Erythroblast (primary cell): ENCODE measurements around the gene EMD.
A peak's percentile ranks its signal among the peaks of the same experiment; 100 is the strongest.
"Not testable (repeated sequence)": the region's sequence is repeated elsewhere in the genome, so short reads cannot be mapped to it uniquely, and the experiment has no call there.

ENCODE experiments used
- DNase-seq, 2 experiments: peaks; one replicate each; lab custom pipeline; 2025; lab: John Stamatoyannopoulos, UW
- GATA1 ChIP-seq: IDR thresholded peaks from 2 replicates; pipeline ENCODE4 v1.6.1; 2011; ENCODE audit warnings: low read depth, mild to moderate bottlenecking, control low read depth, low read length, moderate library complexity
- POLR2A ChIP-seq: IDR thresholded peaks from 2 replicates; pipeline ENCODE4 v1.6.1; 2011; ENCODE audit warnings: mild to moderate bottlenecking, low read length

EMD gene

DNA sequence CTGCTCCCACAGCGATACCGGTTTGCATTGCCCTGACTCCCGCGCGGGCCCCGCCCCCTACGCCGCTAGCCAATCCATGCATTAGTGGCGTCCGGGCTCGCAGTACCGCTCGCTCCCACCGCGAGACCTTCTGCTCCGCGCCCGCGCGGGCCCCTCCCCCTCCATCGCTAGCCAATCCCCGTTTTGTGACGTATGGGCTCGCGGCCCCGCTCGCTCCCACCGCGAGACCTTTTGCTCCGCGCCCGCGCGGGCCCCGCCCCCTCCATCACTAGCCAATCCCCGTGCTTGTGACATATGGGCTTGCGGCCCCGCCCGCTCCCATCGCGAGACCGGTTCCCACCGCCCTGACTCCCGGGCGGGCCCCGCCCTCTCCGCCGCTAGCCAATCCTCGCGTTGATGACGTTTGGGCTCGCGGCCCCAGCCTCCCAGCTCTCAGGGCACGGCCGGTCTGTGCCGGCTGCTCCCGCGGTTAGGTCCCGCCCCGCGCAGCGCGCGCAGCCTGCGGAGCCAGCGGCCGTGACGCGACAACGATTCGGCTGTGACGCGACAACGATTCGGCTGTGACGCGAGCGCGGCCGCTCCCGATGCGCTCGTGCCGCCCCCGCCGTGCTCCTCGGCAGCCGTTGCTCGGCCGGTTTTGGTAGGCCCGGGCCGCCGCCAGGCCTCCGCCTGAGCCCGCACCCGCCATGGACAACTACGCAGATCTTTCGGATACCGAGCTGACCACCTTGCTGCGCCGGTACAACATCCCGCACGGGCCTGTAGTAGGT, at the start of gene EMD:
Gene EMD (plus strand): TSS at position 497 of the 770 bp plus-strand sequence. CDS start 190 bp downstream, at position 687.
- TF ChIP-seq GATA1: no peak
- TF ChIP-seq POLR2A: peak; percentile 87
- peak; percentile 100 for DNase-seq

- DNase-seq: no peak
- TF ChIP-seq GATA1 (no peak), POLR2A (no peak)
Measured at GRCh38 chrX:154332561-154332960, 46.5 kb upstream of the EMD start.

DNA sequence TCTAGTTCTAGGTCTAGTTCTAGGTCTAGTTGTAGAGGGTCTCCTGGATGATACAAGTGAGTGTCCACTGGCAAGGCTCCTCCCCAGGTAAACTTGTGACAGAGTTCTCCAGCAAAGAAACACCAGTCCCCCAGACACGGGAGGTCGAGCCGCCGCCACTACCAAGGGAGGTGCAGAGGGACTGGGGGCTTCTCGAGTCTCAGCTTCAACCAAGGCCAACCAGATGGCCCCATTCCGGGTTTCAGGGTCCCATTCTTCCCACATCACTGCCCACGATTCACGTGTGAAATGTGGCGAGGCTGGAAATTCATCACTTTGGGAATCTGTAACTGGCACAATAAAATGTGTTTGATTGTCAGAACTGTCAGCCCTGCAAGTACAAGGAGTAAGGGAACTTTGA, 46.0 kb upstream of the EMD start:
- TF ChIP-seq GATA1 (no peak), POLR2A (no peak)
- no peak for DNase-seq

DNA sequence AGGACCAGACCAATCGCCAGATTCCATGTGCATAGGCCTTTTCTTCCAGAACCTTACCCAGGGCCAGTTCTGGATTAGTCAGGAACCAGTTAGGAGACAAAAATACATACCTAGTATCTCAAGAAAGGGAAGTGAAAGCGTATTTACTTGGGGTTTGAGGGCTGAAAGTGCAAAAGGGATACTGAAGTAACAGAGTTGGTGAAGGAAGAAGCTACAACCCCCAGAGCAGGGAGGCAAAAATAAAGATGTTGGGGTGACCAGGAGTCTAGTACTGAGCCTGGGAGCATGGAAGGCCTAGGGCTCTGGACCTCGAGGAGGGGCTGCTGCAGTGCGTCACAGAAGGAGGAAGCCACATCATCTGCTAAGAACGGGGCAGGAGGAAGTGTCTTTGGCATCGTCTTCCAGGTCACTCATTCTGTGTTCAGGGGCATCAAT, 45.2 kb upstream of the EMD start:
- no peak for TF ChIP-seq POLR2A
- TF ChIP-seq GATA1: no peak

GRCh38 chrX:154334496-154334895, 44.6 kb upstream of the EMD start:
- no peak for DNase-seq
- no peak for TF ChIP-seq POLR2A
- no peak for TF ChIP-seq GATA1

More for the DNA sequence above, 45.2 kb upstream of the EMD start:
- no peak for DNase-seq

DNA sequence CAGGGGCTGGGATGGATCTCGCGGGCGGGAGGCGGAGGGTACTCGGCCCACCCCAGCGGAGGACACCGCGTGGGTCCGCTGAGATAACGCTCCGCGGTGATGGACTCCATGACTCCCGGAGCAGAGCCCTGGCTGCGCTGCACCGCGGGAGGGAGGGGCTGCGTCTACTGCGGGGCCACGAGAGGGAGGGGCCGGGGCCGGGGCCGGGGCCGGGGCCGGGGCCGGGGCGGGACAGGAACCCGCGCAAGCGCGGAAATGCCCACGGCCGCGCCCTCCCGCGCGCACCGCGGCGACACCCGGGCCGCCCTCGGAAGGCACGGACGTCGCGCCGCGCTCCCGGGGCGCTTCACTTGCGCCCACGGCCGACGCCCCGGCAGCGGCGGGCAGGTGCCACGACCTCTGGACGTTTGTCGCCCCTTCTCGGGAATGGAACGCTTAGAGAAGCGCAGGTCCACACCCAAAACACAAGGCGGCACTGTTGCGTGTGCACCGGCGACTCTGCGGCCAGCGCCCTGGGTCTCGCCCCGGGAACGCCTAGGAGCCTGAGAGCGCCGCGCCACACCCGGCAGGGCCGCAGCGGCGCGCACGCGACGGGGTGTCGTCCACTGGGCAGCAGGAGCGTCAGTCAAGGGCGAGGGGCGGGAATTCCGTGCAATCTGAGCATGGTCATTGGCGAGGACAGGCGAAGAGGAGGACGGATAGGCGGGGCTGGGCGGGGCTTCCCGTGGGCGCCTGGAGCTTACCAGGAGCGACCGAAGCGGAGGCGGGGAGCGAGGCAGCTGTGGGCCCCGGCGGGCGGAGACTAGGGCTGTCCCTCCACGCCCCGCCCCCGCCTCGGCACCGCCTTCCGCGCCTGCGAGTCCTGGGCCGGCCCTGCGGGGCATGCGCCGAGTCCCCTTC, 37.4 kb upstream of the EMD start:
- not testable (repeated sequence) for DNase-seq

GRCh38 chrX:154343063-154343462, 36.0 kb upstream of the EMD start:
- not testable (repeated sequence) for DNase-seq

GRCh38 chrX:154343620-154344019, 35.5 kb upstream of the EMD start:
- DNase-seq: not testable (repeated sequence)

- DNase-seq: no peak
- no peak for TF ChIP-seq GATA1
- no peak for TF ChIP-seq POLR2A
Measured at GRCh38 chrX:154348114-154348531, 31.0 kb upstream of the EMD start.

DNA sequence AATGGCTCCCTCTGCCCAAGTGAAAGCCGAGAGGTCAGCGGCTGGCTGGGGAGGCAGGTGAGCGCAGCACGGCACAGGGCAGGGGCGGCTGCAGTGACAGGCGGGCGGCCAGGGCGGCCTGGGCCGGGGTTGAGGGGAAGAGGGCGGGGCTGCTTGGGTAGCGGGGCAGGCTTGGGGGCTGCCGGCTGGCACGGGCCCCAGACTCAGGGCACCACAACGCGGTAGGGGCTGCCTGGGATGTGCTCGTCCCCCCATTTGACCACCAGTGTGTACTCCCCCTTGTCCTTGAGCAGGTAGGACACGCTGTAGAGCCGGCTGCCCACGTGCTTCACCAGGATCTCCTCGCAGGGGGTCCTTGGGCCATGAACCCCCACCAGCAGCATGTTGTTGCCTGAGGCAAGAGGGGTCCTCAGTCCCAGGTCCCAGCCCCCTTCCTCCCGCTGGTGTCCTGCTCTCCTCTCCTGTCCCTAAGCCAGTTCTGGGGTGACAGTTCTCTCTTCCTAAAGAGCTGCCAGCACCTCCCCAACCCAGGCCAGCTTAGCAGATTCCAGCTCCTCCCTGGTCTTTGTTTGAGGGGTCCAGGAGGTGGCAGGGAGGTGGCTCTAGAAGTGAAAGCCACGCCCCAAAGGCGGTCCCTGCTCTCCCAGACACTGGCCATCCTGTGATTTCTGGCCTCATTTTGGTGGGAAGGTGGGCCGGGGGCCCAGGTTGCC, 30.3 kb upstream of the EMD start:
- no peak for DNase-seq
- TF ChIP-seq POLR2A (no peak), GATA1 (no peak)

GRCh38 chrX:154349359-154349935, 29.6 kb upstream of the EMD start:
- no peak for DNase-seq

GRCh38 chrX:154349979-154350378, 29.1 kb upstream of the EMD start:
- TF ChIP-seq POLR2A (no peak), GATA1 (no peak)

More at GRCh38 chrX:154349359-154349935, 29.6 kb upstream of the EMD start:
- TF ChIP-seq GATA1: no peak
- TF ChIP-seq POLR2A: no peak

DNA sequence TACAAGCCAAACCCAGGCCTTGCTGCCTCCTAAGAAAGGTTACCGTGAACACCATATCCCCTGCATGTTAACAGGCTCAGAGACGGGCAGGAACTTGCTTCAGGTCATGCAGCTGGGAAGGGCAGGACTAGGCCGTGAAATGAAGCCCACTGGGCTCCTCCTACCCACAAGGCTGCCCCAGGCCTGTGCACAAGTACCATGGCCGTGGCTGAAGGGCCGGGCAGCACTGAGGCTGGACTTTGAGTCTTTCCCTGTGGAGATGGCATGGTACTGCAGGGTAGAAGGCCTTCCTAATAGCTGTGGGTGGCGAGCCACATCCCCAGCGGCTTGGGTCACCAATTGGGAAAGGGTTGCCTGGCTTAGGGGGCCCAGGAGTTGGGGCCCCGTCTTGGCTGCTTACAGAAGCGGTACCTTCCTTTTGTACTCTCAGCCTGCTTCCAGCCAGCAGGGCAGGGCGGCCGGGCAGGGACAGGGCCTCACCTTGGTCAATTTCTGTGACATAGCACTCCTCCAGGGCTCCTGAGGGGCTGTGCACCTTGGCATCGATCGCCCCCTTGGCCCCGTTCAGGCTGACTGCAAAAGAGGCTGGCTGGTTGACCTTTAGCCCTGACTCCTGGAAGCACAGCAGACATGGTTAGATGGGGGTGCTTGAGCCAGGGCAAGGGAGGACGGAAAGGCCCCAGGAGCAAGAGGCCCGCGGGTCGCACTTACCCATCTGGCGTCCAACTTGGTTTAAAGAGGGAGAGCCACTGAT, 28.5 kb upstream of the EMD start:
- no peak for DNase-seq
- TF ChIP-seq POLR2A (no peak), GATA1 (no peak)

More at GRCh38 chrX:154349979-154350378, 29.1 kb upstream of the EMD start:
- no peak for DNase-seq
